ENCODE data around the gene ADIPOR2. TPM values are rescaled to one million over a fixed set of nuclear protein-coding genes. Genes with fewer than 3 reads are reported as not detected.
"Not testable (repeated sequence)": the region's sequence is repeated elsewhere in the genome, so short reads cannot be mapped to it uniquely, and the experiment has no call there.

ADIPOR2 gene
- total RNA-seq, 5 donors from 2014 or later (not counting 1 experiment from before 2014, with no cell fraction given) = 21.7 to 35.0 (median 33.4) TPM

- Mint-ChIP-seq H3K9me3 (no peaks in the 10 kb centered on the region), H3K4me3 (peak overlapping the region; percentile 92 to 94 (median 92)), H3K27me3 (no peaks in the 10 kb centered on the region), H3K4me1 (peaks cover 43 to 52% (median 49%) of the 10 kb centered on the region in 3 donors), H3K27ac (peak overlapping the region; percentile 92 to 99), H3K36me3 (peaks cover 7% of the 10 kb centered on the region)
- Histone ChIP-seq H3K36me3 (ENCODE audit: control insufficient read depth in 2 of 2, extremely low read depth in 1 of 2, insufficient read depth in 1 of 2, low read length in 1 of 2) (no peaks in the 10 kb centered on the region), H3K9me3 (no peaks in the 10 kb centered on the region), H3K4me1 (ENCODE audit: control insufficient read depth in 1 of 2, extremely low read depth in 1 of 2, insufficient read depth in 2 of 2, low read length in 2 of 2) (peaks cover 10 to 20% of the 10 kb centered on the region in 2 experiments), H3K4me3 (ENCODE audit: control insufficient read depth in 1 of 2, extremely low read depth in 1 of 2, low read length in 1 of 2) (peak overlapping the region; percentile 94 to 96), H3K27ac (ENCODE audit: low read length) (peak overlapping the region; percentile 74), H3K27me3 (replicated peaks in 1 of 2; ENCODE audit: control insufficient read depth in 2 of 2, extremely low read depth in 1 of 2, insufficient read depth in 2 of 2, low read length in 1 of 2) (no peaks in the 10 kb centered on the region)
- POLR2A ChIA-PET = interaction anchor here in 1 of 2 donors (1.4 kb wide), 1 partner anchor 11 kb away, joined by 3 read pairs; no protein-coding TSS in a partner anchor
- WGBS (ENCODE audit: insufficient coverage) = under 1% methylated on average over 36 of the region's 56 CpGs
- CTCF ChIA-PET = interaction anchor here (0.6 to 1.9 kb wide), 10 partner anchors 24 to 573 kb away, joined by 3 to 7 read pairs (median 4); no protein-coding TSS in a partner anchor
- peak in 11 of 35 experiments; percentile 3 to 24 (median 9) for DNase-seq
- peak; percentile 16 to 43 (median 39) for ATAC-seq (replicated peaks in 1 of 4)
These were observed 495 bp downstream of the ADIPOR2 start for GRCh38 chr12:1691123-1692007.

GRCh38 chr12:1692226-1692625 is 1.4 kb downstream of the ADIPOR2 start:
- Mint-ChIP-seq H3K36me3 (peaks cover 7% of the 10 kb centered on the region), H3K4me3 (peak overlapping the region; percentile 92 to 94 (median 92)), H3K27me3 (no peaks in the 10 kb centered on the region), H3K4me1 (peaks cover 52 to 61% (median 58%) of the 10 kb centered on the region in 3 donors), H3K27ac (peak overlapping the region; percentile 28 to 92), H3K9me3 (no peaks in the 10 kb centered on the region)
- no CpG with 5 or more reads among the region's 4 CpGs for WGBS (ENCODE audit: insufficient coverage)
- H3K4me1 ChIP-seq (ENCODE audit: control insufficient read depth in 1 of 2, extremely low read depth in 1 of 2, insufficient read depth in 2 of 2, low read length in 2 of 2) = peaks cover 10 to 22% of the 10 kb centered on the region in 2 experiments
- no peaks in the 10 kb centered on the region for H3K9me3 ChIP-seq
- no peaks in the 10 kb centered on the region for H3K27me3 ChIP-seq (replicated peaks in 1 of 2; ENCODE audit: control insufficient read depth in 2 of 2, extremely low read depth in 1 of 2, insufficient read depth in 2 of 2, low read length in 1 of 2)
- ATAC-seq (replicated peaks in 1 of 4) (no peak), DNase-seq (no peak)
- no peak overlapping the region for H3K4me3 ChIP-seq (ENCODE audit: control insufficient read depth in 1 of 2, extremely low read depth in 1 of 2, low read length in 1 of 2)
- POLR2A ChIA-PET = interaction anchor here in 1 of 2 donors (0.7 kb wide), 1 partner anchor 41 kb away, joined by 3 read pairs; no protein-coding TSS in a partner anchor
- H3K36me3 ChIP-seq (ENCODE audit: control insufficient read depth in 2 of 2, extremely low read depth in 1 of 2, insufficient read depth in 1 of 2, low read length in 1 of 2) = no peaks in the 10 kb centered on the region
- CTCF ChIA-PET = interaction anchor here (0.6 to 1.1 kb wide), 4 partner anchors 39 to 574 kb away, joined by 3 to 4 read pairs (median 4); no protein-coding TSS in a partner anchor
- H3K27ac ChIP-seq (ENCODE audit: low read length) = no peak overlapping the region

GRCh38 chr12:1692895-1693610 is 2.2 kb downstream of the ADIPOR2 start:
- Mint-ChIP-seq H3K4me3 (peak overlapping the region in 2 of 3 donors; percentile 31 to 92), H3K9me3 (no peaks in the 10 kb centered on the region), H3K27me3 (no peaks in the 10 kb centered on the region), H3K4me1 (peaks cover 60 to 69% (median 66%) of the 10 kb centered on the region in 3 donors), H3K36me3 (peaks cover 10% of the 10 kb centered on the region), H3K27ac (no peak overlapping the region)
- no peaks in the 10 kb centered on the region for H3K36me3 ChIP-seq (ENCODE audit: control insufficient read depth in 2 of 2, extremely low read depth in 1 of 2, insufficient read depth in 1 of 2, low read length in 1 of 2)
- peaks cover 12 to 25% of the 10 kb centered on the region in 2 experiments for H3K4me1 ChIP-seq (ENCODE audit: control insufficient read depth in 1 of 2, extremely low read depth in 1 of 2, insufficient read depth in 2 of 2, low read length in 2 of 2)
- no peaks in the 10 kb centered on the region for H3K9me3 ChIP-seq
- H3K27me3 ChIP-seq (replicated peaks in 1 of 2; ENCODE audit: control insufficient read depth in 2 of 2, extremely low read depth in 1 of 2, insufficient read depth in 2 of 2, low read length in 1 of 2) = no peaks in the 10 kb centered on the region
- WGBS (ENCODE audit: insufficient coverage) = 98% methylated on average over 6 of the region's 15 CpGs
- CTCF ChIA-PET = interaction anchor here (0.7 to 1.1 kb wide), 3 partner anchors 25 to 40 kb away, joined by 3 to 4 read pairs (median 3); no protein-coding TSS in a partner anchor
- DNase-seq = no peak
- POLR2A ChIA-PET = interaction anchor here in 1 of 2 donors (0.7 kb wide), 1 partner anchor 42 kb away, joined by 3 read pairs; no protein-coding TSS in a partner anchor
- ATAC-seq (replicated peaks in 1 of 4) = no peak
- no peak overlapping the region for H3K4me3 ChIP-seq (ENCODE audit: control insufficient read depth in 1 of 2, extremely low read depth in 1 of 2, low read length in 1 of 2)
- H3K27ac ChIP-seq (ENCODE audit: low read length) = no peak overlapping the region

DNA sequence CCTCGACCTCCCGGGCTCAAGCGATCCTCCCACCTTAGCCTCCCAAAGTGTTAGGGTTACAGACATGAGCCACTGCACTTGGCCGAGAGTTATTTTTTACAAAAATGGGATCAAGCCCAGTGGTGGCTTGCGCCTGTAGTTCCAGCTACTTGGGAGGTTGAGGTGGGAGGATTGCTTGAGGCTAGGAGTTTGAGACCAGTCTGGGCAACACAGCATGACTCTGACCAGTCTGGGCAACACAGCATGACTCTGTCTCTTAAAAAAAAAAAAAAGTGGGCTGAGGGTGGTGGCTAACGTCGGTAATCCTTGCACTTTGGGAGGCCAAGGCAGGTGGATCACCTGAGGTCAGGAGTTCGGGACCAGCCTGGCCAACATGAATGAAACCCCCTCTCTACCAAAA is 4.2 kb downstream of the ADIPOR2 start:
- H3K27ac ChIP-seq (ENCODE audit: low read length); H3K27me3 Mint-ChIP-seq; POLR2A ChIA-PET; DNase-seq; H3K27ac Mint-ChIP-seq; H3K4me3 Mint-ChIP-seq; H3K36me3 Mint-ChIP-seq; H3K27me3 ChIP-seq (replicated peaks in 1 of 2; ENCODE audit: control insufficient read depth in 2 of 2, extremely low read depth in 1 of 2, insufficient read depth in 2 of 2, low read length in 1 of 2); H3K9me3 ChIP-seq; H3K4me3 ChIP-seq (ENCODE audit: control insufficient read depth in 1 of 2, extremely low read depth in 1 of 2, low read length in 1 of 2); H3K9me3 Mint-ChIP-seq; ATAC-seq (replicated peaks in 1 of 4); H3K36me3 ChIP-seq (ENCODE audit: control insufficient read depth in 2 of 2, extremely low read depth in 1 of 2, insufficient read depth in 1 of 2, low read length in 1 of 2): not testable (repeated sequence)
- 100% methylated on average over 2 of the region's 8 CpGs for WGBS (ENCODE audit: insufficient coverage)
- H3K4me1 ChIP-seq (ENCODE audit: control insufficient read depth in 1 of 2, extremely low read depth in 1 of 2, insufficient read depth in 2 of 2, low read length in 2 of 2) = peaks cover 9 to 26% of the 10 kb centered on the region in 2 experiments
- peaks cover 71 to 75% (median 74%) of the 10 kb centered on the region in 3 donors for H3K4me1 Mint-ChIP-seq
- CTCF ChIA-PET = interaction anchor here in 1 of 2 donors (0.7 kb wide), 1 partner anchor 45 kb away, joined by 3 read pairs; no protein-coding TSS in a partner anchor

- Mint-ChIP-seq H3K27me3 (no peaks in the 10 kb centered on the region), H3K9me3 (no peaks in the 10 kb centered on the region), H3K4me1 (peaks cover 73 to 75% (median 74%) of the 10 kb centered on the region in 3 donors), H3K4me3 (peak overlapping the region in 1 of 3 donors; percentile 17), H3K27ac (peak overlapping the region; percentile 19 to 20), H3K36me3 (peaks cover 10% of the 10 kb centered on the region)
- DNase-seq (no peak), ATAC-seq (replicated peaks in 1 of 4) (no peak)
- H3K36me3 ChIP-seq (ENCODE audit: control insufficient read depth in 2 of 2, extremely low read depth in 1 of 2, insufficient read depth in 1 of 2, low read length in 1 of 2) = no peaks in the 10 kb centered on the region
- H3K4me3 ChIP-seq (ENCODE audit: control insufficient read depth in 1 of 2, extremely low read depth in 1 of 2, low read length in 1 of 2) = no peak overlapping the region
- ChIA-PET POLR2A (interaction anchor here in 1 of 2 donors (0.7 kb wide), 1 partner anchor 17 kb away, joined by 9 read pairs; no protein-coding TSS in a partner anchor), CTCF (interaction anchor here (0.6 to 0.7 kb wide), 3 partner anchors 12 to 578 kb away, joined by 4 to 8 read pairs (median 7); no protein-coding TSS in a partner anchor)
- peaks cover 5 to 22% of the 10 kb centered on the region in 2 experiments for H3K4me1 ChIP-seq (ENCODE audit: control insufficient read depth in 1 of 2, extremely low read depth in 1 of 2, insufficient read depth in 2 of 2, low read length in 2 of 2)
- no peak overlapping the region for H3K27ac ChIP-seq (ENCODE audit: low read length)
- WGBS (ENCODE audit: insufficient coverage) = 17% methylated on average over 1 of the region's 8 CpGs
- H3K27me3 ChIP-seq (replicated peaks in 1 of 2; ENCODE audit: control insufficient read depth in 2 of 2, extremely low read depth in 1 of 2, insufficient read depth in 2 of 2, low read length in 1 of 2) = no peaks in the 10 kb centered on the region
- no peaks in the 10 kb centered on the region for H3K9me3 ChIP-seq
These were observed 5.2 kb downstream of the ADIPOR2 start for GRCh38 chr12:1695886-1696670.
